GM19023 (cell line): ENCODE measurements around the gene EIF1AX.
"Not testable (repeated sequence)": the region's sequence is repeated elsewhere in the genome, so short reads cannot be mapped to it uniquely, and the experiment has no call there.

Experiments used
- ATAC-seq: cut with Tn5 transposase; IDR thresholded peaks from one replicate; pipeline ENCODE4 v1.9.1; 2021; ENCODE audit warnings: mild to moderate bottlenecking, moderate library complexity; ENCODE audit not compliant: unreplicated experiment

EIF1AX gene, protein sequence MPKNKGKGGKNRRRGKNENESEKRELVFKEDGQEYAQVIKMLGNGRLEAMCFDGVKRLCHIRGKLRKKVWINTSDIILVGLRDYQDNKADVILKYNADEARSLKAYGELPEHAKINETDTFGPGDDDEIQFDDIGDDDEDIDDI

GRCh38 chrX:20141281-20142220, at the start of gene EIF1AX:
EIF1AX (minus strand) TSS chrX:20141838; CDS start chrX:20141640, 198 bp downstream.
- ATAC-seq = peak; percentile 99

DNA sequence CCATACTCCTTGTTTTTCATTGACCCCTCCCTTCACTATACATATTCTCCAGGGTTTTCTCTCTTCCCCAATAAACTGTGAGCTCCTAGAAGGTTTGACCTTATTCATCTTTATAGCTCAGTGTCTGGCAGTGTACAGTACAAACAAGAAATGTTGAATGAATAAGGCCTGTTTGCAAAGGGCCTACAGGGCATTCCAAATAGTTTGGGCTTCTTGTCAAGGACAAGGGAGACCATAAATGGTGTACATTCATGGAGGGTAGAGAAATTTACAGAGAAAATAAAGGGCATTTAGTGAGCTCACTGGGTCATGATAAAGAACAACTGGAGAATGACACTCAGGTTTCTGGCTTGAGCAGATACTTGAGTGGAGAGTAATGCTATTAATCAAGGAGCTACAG, 47.5 kb upstream of the EIF1AX start:
- ATAC-seq = no peak

GRCh38 chrX:20181598-20182329, 40.1 kb upstream of the EIF1AX start:
- ATAC-seq = peak; percentile 48

DNA sequence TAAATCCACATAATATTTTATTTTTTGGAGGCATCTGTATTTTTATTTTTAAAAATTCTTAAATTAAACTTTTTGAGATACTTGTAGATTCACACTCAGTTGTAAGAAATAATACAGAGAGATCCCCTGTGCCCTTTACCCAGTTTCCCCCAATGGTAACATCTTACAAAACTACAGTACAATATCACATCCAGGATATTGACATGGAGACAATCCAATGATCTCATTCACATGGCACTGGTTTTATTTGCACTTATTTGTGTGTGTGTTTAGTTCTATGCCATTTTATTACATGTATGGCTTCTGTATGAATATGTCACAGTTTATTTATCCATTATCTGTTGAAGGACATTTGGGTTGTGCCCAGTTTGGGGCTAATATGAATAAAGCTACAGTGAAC, 35.5 kb upstream of the EIF1AX start:
- ATAC-seq = no peak

DNA sequence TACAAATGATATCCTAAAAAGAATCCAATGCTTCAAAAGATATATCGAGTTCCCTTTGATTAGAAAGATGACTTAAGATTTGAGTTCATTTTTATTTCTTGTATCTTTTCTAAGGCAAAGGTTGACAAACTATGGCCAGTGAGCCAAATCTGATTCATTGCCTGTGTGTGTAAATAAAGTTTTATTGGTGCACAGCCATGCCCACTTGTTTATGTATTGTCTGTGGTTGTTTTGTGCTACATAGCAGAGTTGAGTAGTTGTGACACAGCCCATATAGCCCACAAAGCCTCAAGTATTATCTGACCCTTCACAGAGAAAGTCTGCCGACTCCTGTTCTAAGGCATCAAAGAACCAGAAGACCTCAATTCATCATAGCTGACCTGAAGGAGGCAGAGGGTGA, 32.2 kb upstream of the EIF1AX start:
- ATAC-seq = no peak

DNA sequence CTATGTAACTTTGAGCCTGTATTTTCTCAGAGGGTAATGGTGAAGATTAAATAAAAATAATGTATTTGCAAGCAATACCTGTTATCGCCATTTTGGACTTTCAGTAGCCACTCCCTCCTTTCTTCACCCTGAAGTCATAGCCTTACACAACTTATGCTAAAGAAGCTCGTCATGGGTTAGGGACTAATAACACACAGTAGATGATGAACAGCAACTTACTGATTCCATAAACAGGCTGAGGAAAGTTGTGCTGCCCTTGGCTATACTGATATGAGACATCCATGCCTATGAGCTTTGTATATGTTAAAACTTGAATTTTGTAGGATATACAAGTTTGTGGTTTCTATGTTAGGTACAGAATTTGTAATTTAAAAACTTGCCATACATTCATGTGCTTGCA, 31.7 kb upstream of the EIF1AX start:
- no peak for ATAC-seq

GRCh38 chrX:20171887-20172286, 30.2 kb upstream of the EIF1AX start:
- ATAC-seq = no peak

DNA sequence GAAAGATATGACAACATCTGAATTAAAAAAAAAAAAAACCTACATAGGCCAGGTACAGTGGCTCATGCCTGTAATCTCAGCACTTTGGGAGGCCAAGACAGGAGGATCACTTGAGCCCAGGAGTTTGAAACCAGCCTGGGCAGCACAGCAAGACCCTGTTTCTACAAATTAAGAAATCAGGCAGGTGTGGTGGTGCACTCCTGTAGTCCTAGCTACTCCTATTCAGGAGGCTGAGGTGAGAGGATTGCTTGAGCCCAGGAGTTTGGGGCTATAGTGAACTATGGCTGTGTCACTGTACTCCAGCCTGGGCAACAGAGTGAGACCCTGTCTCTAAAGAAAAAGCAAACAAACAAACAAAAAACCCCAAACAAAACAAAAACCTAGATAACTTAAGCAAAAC, 20.9 kb upstream of the EIF1AX start:
- ATAC-seq = not testable (repeated sequence)

DNA sequence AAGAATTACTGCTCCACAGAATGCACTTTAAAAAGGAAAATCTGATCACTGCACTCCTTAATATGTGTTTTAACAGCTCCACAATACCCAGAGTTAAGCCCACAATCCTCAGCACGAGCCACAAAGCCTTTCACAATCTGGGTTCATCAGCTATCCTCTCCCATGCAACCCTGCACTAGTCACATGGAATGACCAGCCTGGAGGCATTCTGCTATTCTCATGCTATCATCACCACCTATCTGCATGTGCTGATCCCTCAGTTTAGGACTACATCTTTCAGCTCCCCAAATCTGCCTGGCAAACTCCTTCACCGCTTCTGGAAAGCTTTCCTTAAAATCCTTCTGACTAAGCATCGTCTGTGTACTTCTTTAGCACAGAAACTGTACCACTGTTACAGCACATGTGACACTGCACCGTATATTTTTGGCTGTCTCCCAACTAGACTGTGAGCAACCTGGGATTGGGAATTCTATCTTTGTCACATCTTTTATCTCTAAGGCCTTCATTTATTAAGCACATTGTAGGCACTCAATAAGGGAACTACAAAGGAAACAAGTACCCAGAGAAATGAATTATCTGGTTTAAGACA, 18.3 kb upstream of the EIF1AX start:
- no peak for ATAC-seq

GRCh38 chrX:20151689-20152088, 10.1 kb upstream of the EIF1AX start:
- ATAC-seq = no peak

DNA sequence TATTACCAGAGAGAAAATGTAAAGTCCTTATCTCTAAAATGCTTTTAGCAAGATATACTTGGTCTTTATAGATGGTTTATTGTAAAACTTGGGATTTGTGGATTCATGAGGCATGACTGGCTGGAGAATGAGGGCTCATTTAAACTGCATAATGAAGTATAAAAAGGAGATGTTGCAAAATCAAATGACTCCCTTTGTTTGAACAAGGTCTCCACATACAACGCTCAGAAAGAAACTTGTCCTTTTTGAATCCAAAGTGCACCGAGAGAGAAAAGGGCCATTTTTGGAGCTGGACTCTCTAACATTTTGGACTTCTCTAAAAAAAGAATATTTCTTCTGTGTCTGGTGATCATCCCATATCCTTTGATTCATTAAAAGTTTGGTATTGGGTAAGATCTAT, 7.7 kb upstream of the EIF1AX start:
- no peak for ATAC-seq

DNA sequence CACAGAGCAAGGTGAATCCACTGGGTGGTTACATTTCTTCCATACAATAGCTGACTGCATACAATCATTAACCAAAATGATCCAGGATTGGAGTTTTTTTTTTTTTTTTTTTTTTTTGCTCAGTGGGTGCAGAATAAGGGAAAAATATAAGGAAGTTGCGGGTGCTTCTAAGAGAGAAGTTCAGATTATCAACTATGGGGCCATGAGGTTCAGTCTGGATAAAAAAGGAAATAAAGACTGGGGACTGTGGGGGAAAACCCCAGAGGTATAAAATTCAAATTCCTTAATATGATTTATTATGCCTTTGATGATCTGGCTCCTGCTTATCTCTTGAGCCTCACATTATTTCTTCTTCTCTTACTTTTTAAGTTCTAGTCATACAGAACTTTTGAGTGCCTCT, 5.9 kb upstream of the EIF1AX start:
- ATAC-seq = no peak

GRCh38 chrX:20144491-20144890, 2.9 kb upstream of the EIF1AX start:
- ATAC-seq = no peak

- ATAC-seq = no peak
Observed at GRCh38 chrX:20143561-20143960, 1.9 kb upstream of the EIF1AX start.

GRCh38 chrX:20143111-20143510, 1.5 kb upstream of the EIF1AX start:
- ATAC-seq = no peak

GRCh38 chrX:20140420-20140819, 1.2 kb downstream of the EIF1AX start:
- no peak for ATAC-seq

DNA sequence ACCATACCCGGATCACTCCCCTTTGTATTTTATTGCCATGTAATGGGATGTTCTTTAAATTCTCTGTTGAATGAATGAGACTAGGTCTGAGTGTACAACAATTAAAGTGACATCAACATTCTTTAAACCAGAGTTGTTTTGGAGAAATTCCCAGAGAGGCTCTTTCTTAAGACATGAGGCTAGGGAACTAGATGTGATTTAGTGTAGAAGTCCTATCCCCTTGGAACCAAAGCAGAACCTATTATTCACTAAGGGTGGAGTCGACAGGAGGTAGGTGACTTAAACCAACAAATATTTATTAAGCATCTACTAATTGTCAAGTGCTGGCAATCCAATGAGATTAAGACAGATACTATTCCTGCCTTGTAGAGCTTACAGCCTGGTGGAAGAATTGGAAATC, 1.7 kb downstream of the EIF1AX start:
- no peak for ATAC-seq

GRCh38 chrX:20135944-20136343, 5.7 kb downstream of the EIF1AX start:
- ATAC-seq = no peak

- ATAC-seq = no peak
Observed at GRCh38 chrX:20132666-20133065, 9.0 kb downstream of the EIF1AX start.

- no peak for ATAC-seq
Observed at GRCh38 chrX:20130357-20130756, 11.3 kb downstream of the EIF1AX start.

- no peak for ATAC-seq
Observed at GRCh38 chrX:20129547-20129946, 12.1 kb downstream of the EIF1AX start.
